RWPE2 (cell line): ENCODE results near the gene VWF.

Source experiments
- ATAC-seq: fragments of 200-7000 bp; cut with Tn5 transposase; 3 replicates; pipeline ENCODE4 v1.9.1; 2021; ENCODE audit warnings: low read depth
- DNase-seq: peaks from one replicate; pipeline ENCODE4 v3.0.0-alpha.2; 2020; ENCODE audit warnings: low spot score
- H3K27ac ChIP-seq: fragments of 450-650 bp; 2 replicates; pipeline ENCODE4 v1.5.1; 2017; ENCODE audit warnings: mild to moderate bottlenecking; ENCODE audit not compliant: poor library complexity, severe bottlenecking
- H3K27me3 ChIP-seq: fragments of 250-450 bp; sonication (Bioruptor Pico); 2 replicates; pipeline ENCODE4 v1.5.1; 2021; ENCODE audit warnings: mild to moderate bottlenecking, moderate library complexity; ENCODE audit not compliant: insufficient read depth, poor library complexity, severe bottlenecking
- H3K36me3 ChIP-seq: fragments of 250-450 bp; sonication (Bioruptor Pico); 2 replicates; pipeline ENCODE4 v1.5.1; 2020; ENCODE audit warnings: low read depth, mild to moderate bottlenecking, moderate library complexity
- H3K4me1 ChIP-seq: fragments of 250-450 bp; sonication (Bioruptor Pico); 2 replicates; pipeline ENCODE4 v1.5.1; 2021; ENCODE audit warnings: mild to moderate bottlenecking, moderate library complexity; ENCODE audit not compliant: insufficient read depth, poor library complexity, severe bottlenecking
- H3K4me3 ChIP-seq: fragments of 250-450 bp; sonication (Bioruptor Pico); 2 replicates; pipeline ENCODE4 v1.5.1; 2021; ENCODE audit warnings: mild to moderate bottlenecking, moderate library complexity; ENCODE audit not compliant: severe bottlenecking
- H3K9me3 ChIP-seq: fragments of 250-450 bp; sonication (Bioruptor Pico); 2 replicates; pipeline ENCODE4 v1.5.1; 2021; ENCODE audit warnings: mild to moderate bottlenecking, moderate library complexity; ENCODE audit not compliant: severe bottlenecking
- TF ChIP-seq, protein P1 (sequence below): fragments of 450-650 bp; IDR thresholded peaks from one replicate; pipeline ENCODE4 v1.5.1; 2017; ENCODE audit warnings: mild to moderate bottlenecking, moderate library complexity; ENCODE audit not compliant: poor library complexity, severe bottlenecking

Gene VWF

DNA sequence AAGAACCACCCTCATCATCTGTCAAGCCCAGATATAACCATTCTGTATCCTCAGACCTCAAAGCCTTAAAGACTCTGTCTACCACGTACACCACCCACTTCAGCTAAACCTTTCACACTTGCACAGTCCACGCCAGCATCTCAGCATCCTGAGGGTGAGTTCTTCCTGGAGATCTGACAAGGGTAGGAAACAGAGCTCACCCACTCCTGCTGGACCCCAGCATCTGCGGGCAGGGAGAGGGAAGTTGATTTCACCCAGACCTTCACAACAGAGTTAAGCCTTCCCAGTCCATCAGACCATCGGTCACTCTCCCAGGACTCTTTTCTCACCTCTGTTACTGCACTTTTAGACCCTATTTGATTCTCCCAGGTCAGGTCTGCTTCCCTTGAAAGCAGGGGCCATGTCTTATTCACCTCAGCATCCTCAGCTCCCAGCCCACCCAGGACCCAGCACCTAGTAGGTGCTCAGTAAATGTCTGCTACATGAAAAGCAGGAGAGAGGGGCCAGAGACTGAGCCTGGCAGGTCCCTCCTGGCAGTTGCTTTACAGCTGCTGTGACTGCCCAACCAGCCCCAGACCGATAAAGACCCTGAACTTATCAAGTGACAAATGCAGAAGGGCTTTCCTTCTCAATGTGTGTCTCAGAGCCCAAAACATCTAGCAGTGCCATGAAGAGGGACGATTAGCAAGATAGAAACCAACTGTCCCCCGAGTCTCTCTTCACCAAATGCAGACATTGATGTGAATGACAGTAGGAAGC is 213.5 kb downstream of the VWF start:
- no peaks in the 10 kb centered on the region for H3K36me3 ChIP-seq
- no peak overlapping the region for H3K4me3 ChIP-seq
- no peak for ATAC-seq
- TF ChIP-seq, protein P1, sequence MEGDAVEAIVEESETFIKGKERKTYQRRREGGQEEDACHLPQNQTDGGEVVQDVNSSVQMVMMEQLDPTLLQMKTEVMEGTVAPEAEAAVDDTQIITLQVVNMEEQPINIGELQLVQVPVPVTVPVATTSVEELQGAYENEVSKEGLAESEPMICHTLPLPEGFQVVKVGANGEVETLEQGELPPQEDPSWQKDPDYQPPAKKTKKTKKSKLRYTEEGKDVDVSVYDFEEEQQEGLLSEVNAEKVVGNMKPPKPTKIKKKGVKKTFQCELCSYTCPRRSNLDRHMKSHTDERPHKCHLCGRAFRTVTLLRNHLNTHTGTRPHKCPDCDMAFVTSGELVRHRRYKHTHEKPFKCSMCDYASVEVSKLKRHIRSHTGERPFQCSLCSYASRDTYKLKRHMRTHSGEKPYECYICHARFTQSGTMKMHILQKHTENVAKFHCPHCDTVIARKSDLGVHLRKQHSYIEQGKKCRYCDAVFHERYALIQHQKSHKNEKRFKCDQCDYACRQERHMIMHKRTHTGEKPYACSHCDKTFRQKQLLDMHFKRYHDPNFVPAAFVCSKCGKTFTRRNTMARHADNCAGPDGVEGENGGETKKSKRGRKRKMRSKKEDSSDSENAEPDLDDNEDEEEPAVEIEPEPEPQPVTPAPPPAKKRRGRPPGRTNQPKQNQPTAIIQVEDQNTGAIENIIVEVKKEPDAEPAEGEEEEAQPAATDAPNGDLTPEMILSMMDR = no peak
- DNase-seq = no peak
- no peak overlapping the region for H3K27ac ChIP-seq
- H3K27me3 ChIP-seq = peaks cover 14% of the 10 kb centered on the region
- no peaks in the 10 kb centered on the region for H3K9me3 ChIP-seq
- H3K4me1 ChIP-seq = no peaks in the 10 kb centered on the region

DNA sequence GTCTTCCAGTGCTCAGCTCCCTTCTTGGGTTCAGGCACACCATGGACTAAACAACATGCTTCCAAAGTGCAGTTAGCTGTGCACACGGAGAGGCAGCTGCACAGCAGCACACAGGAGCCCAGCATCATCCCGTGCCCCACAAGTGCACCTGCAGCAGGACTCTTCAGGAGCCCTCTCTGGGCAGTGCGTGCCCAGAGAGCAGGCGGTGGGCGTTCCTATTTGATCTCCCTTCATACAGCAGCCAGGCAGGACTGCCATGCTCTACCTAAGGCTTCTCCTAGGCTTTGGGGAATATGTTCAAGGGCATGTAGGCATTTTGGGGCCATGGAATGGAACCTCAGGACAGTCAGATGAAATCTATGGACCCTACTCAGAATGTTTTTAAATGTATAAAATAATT is 214.9 kb downstream of the VWF start:
- TF ChIP-seq, protein P1 = no peak
- Histone ChIP-seq H3K27ac (no peak overlapping the region), H3K36me3 (no peaks in the 10 kb centered on the region), H3K9me3 (no peaks in the 10 kb centered on the region), H3K4me1 (no peaks in the 10 kb centered on the region), H3K27me3 (peaks cover 14% of the 10 kb centered on the region), H3K4me3 (no peak overlapping the region)
- no peak for DNase-seq
- no peak for ATAC-seq

DNA sequence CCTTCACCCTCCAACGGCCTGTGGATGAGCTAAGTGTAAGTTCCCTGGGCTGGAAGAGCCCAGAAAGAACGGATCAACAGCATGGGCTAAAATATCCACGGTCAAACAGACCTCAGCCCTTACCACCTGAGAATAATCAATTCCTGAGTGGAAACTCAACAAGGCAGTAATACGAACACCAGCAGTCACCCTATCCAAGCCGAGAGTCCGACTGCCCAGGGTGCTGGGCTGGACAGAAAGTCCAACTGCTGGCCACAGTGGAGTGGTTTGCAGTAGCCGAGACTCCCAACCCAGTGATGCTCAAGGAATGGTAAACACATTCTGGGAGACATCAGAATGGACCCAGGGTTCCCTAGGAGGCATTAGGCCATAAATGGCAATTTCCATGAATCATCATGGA is 216.2 kb downstream of the VWF start:
- ATAC-seq (no peak), DNase-seq (no peak)
- no peak overlapping the region for H3K4me3 ChIP-seq
- no peaks in the 10 kb centered on the region for H3K36me3 ChIP-seq
- H3K9me3 ChIP-seq = no peaks in the 10 kb centered on the region
- H3K27ac ChIP-seq = no peak overlapping the region
- TF ChIP-seq, protein P1 = no peak
- H3K4me1 ChIP-seq = no peaks in the 10 kb centered on the region
- H3K27me3 ChIP-seq = peaks cover 14% of the 10 kb centered on the region

DNA sequence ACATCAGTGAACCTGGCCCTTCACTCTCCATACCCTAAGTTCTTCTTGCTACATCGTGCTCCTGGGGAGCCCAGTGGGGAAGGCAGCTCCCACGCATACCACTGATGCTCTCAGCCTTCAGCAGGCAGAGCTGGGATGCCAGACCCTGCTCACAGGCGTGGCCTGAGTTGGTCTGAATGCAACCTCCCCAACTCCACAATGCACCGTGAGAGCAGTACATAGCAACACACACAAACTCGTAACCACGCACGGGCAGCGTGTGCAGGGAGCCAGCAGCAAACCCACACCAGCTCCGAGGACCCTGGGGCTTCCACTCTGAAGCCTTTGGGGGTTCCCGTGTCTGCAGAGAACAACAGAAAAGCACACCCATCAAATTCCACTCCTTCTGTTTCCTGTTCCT is 216.7 kb downstream of the VWF start:
- TF ChIP-seq, protein P1 = no peak
- no peaks in the 10 kb centered on the region for H3K36me3 ChIP-seq
- peaks cover 14% of the 10 kb centered on the region for H3K27me3 ChIP-seq
- no peak overlapping the region for H3K4me3 ChIP-seq
- no peak overlapping the region for H3K27ac ChIP-seq
- H3K9me3 ChIP-seq = no peaks in the 10 kb centered on the region
- ATAC-seq = no peak
- H3K4me1 ChIP-seq = no peaks in the 10 kb centered on the region
- no peak for DNase-seq

DNA sequence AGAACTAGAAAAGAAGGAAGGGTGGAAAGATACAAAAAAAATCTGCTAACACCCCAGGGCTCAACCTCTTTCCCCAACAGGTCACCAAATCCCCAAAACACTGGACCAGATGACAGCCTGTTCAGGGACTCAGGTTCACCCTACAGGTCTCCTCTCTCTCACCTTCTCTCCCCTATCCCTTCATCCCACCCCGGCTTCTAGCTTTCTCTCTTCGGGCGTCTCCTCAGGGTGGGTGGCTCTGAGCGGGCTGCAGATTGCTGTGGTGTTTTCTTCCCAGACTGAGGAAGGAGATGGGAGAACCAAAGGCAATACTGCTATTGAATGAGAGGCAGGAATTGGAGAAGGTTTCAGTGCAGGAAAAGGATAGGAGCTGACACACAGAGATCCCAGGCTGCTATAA is 218.7 kb downstream of the VWF start:
- H3K36me3 ChIP-seq = no peaks in the 10 kb centered on the region
- H3K4me1 ChIP-seq = no peaks in the 10 kb centered on the region
- no peak overlapping the region for H3K27ac ChIP-seq
- no peak for ATAC-seq
- H3K4me3 ChIP-seq = no peak overlapping the region
- TF ChIP-seq, protein P1 = no peak
- peaks cover 4% of the 10 kb centered on the region for H3K27me3 ChIP-seq
- DNase-seq = no peak
- no peaks in the 10 kb centered on the region for H3K9me3 ChIP-seq
